ENCODE measurements around the gene PRODH2.
"Not testable (repeated sequence)": the region's sequence is repeated elsewhere in the genome, so short reads cannot be mapped to it uniquely, and the experiment has no call there.

PRODH2 gene

GRCh38 chr19:35796645-35797542, 15.8 kb downstream of the PRODH2 start:
- DNase-seq = no peak

- DNase-seq = not testable (repeated sequence)
Measured at GRCh38 chr19:35795564-35795963, 17.1 kb downstream of the PRODH2 start.

DNA sequence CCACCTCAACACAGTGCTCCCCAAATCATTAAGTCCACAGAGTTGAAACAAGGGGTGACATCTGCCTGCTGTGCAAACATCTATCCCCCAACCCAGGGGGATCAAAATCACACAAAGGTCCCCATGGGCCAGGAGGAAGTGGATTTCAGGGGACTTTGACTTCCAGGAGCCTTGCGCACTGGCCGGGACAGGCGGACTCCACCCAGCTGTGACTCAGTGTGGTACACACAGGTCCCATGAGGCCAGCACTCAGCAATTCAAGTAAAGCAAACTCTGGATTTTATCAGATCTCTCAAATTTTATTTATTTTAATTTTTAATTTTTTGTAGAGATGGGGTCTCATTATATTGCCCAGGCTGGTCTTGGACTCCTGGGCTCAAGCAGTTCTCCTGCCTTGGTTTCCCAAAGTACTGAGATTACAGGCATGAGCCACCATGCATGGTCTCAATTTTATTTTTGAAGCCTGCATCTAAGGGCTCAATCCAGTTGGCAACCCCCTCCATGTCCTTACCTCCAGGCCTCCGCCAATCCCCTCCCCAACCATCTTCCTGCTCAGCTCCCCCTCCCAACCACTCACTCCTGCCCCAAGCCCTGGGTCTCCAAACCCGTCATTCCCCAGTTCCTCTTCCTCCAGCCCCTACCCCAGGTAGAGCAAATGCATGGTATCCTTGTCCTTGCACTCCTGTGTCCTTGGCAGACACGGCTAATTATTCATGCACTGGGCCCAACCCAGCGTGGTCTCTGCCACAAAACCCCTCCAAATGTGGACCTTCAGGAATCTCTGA, 19.1 kb downstream of the PRODH2 start:
- no peak for DNase-seq

GRCh38 chr19:35792888-35793287, 19.8 kb downstream of the PRODH2 start:
- no peak for DNase-seq

DNA sequence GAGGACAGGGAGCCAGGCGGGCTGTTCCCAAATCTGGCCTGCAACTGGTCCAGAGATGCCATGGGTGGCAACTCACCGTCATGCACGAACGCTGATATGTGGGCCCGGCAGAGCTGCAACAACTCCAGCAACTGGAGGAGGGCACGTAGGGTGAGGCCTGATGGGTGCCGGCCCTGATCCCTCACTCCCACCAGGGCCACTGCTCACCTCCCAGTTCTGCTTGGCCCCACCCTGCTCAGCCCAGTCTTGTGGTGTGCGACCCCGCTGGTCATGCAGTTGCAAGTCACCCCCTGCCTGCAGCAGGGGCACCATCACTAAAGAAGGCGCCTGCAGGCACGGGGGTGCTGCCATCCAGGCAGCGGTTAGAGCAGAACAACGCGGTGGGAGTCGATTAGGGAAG, 20.3 kb downstream of the PRODH2 start:
- DNase-seq = no peak

DNA sequence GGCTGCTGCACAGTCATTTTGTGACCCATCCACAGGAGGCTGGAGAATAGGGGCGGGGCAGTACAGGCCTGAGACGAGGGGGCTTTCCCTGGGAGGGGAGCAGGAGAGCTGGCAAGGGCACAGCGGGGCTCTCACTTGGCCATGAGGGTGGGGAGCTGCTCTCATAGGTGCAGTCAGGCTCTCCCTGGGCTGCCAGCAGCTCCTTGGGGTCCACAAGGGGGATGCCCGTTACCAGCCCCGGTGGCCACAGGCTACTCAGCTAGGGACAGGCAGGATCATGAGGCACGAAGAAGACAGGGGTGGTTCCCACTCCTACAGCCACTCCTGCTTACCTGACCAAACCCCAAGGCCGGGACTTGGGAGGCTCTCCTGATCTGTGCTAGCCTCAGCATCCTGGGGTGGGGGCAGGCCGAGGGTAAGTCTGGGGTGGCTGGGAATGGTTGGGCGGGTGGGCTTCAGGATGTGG, 20.8 kb downstream of the PRODH2 start:
- DNase-seq = no peak

GRCh38 chr19:35790981-35791813, 21.4 kb downstream of the PRODH2 start:
- DNase-seq = no peak

- no peak for DNase-seq
Measured at GRCh38 chr19:35789978-35790944, 22.4 kb downstream of the PRODH2 start.

- no peak for DNase-seq
Measured at GRCh38 chr19:35789195-35789977, 23.3 kb downstream of the PRODH2 start.

DNA sequence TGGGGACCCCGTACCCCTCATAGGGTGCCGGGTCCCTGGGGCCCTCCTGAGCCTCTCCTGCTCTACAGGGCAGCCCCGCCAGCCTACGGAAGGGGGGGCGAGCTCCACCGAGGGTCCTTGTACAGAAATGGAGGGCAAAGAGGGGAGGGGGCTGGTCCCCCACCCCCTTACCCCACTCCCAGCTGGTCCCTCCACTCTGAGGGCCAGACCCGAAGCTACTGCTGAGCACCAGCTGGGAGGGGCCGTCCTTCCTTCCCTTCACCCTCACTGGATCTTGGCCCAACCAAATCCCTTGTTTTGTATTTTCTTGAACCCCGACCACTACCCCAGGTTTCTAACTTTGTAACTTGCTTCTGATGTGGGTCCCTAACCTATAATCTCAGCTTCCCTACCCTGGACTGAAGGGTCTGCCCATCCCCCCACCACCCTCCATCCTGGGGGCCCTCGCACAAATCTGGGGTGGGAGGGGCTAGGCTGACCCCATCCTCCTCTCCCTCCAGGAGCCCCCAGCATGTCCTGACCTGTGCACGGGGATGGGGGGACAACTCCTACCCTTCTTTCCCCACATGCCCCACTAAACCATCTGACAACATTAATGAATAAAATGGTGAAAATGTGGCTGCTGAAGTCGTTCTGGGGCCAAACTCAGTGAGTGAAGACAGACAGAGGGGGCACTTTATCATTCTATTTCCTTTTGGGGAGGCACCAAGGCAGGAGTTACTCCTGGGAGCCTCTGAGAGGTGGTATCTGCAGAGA, 24.3 kb downstream of the PRODH2 start:
- DNase-seq = no peak

DNA sequence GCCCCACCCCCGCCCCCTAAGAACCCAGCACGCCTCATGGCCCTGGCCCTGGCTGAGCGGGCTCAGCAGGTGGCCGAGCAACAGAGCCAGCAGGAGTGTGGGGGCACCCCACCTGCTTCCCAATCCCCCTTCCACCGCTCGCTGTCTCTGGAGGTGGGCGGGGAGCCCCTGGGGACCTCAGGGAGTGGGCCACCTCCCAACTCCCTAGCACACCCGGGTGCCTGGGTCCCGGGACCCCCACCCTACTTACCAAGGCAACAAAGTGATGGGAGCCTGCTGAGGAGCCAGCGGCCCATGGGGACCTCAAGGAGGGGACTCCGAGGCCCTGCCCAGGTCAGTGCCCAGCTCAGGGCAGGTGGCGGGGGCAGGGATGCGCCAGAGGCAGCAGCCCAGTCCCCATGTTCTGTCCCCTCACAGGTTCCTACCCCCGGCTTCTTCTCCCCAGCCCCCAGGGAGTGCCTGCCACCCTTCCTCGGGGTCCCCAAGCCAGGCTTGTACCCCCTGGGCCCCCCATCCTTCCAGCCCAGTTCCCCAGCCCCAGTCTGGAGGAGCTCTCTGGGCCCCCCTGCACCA, 25.3 kb downstream of the PRODH2 start:
- DNase-seq = no peak

GRCh38 chr19:35786299-35787160, 26.1 kb downstream of the PRODH2 start:
- DNase-seq = no peak

- no peak for DNase-seq
Measured at GRCh38 chr19:35785339-35785627, 27.4 kb downstream of the PRODH2 start.

DNA sequence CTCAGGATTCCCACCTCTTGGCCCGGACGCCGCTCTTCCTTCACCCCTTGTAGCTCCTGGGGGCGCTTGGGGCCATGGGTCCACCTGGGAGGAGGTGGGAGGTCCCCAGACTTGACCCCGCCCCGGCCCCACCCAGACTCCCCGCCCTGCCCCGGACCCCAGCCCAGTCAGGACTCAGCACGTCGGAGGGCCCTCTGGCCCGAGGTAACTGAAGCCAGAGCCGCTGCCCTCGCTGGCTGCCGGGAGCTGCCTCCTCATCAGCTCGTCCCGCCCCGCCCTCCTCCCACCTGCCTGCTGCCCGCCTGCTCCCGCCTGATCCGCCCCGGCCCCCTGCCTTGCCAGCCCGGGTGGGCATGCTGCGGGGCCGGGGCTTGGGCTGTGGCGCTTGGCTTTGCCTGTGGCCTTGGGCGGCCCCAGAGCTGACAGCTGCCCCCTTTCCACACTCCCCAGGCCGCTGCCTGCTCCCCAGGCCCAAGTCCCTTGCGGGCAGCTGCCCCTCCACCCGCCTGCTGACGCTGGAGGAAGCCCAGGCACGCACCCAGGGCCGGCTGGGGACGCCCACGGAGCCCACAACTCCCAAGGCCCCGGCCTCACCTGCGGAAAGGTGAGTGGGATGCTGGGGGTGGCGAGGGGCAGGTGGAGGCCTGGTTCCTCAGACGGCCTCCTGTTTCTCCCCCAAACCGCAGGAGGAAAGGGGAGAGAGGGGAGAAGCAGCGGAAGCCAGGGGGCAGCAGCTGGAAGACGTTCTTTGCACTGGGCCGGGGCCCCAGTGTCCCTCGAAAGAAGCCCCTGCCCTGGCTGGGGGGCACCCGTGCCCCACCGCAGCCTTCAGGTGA, 27.9 kb downstream of the PRODH2 start:
- DNase-seq = no peak

- DNase-seq = no peak
Measured at GRCh38 chr19:35783469-35784434, 28.9 kb downstream of the PRODH2 start.

GRCh38 chr19:35782589-35782988, 30.1 kb downstream of the PRODH2 start:
- no peak for DNase-seq

GRCh38 chr19:35781650-35782049, 31.0 kb downstream of the PRODH2 start:
- DNase-seq = no peak

Measured in inflammatory macrophage (primary cell).